Measurements from ENCODE around the gene EFR3B.

GRCh38 chr2:24994146-24994724, 47.6 kb upstream of the EFR3B start:
- TF ChIP-seq CTCF (IDR thresholded peaks at IDR 0.05) = no peak
- no peak for TF ChIP-seq POLR2A (IDR thresholded peaks at IDR 0.05)
- TF ChIP-seq EP300 (IDR thresholded peaks at IDR 0.05) = no peak

Data from ovary (tissue), 3 donors.